ENCODE measurements around the gene BPIFA1. TPM values are rescaled to one million over a fixed set of nuclear protein-coding genes. Genes with fewer than 3 reads are reported as not detected.

The BPIFA1 gene
- total and polyA plus RNA-seq, 2 of the 8 experiments (the other 6 are each of a cell fraction or from before 2014, with no cell fraction given), result not detected

GRCh38 chr20:33273117-33273851, 37.5 kb downstream of the BPIFA1 start:
- H2BK15ac ChIP-seq (ENCODE audit: low read length), result no peak overlapping the region
- peaks cover 0 to 14% (median 11%) of the 10 kb centered on the region in 4 experiments; a peak in 6 of 7 replicates for H3K4me1 ChIP-seq (replicated peaks in 1 of 4; ENCODE audit: control insufficient read depth in 3 of 4, insufficient read depth in 4 of 4, low read length in 3 of 4)
- H3K36me3 ChIP-seq (ENCODE audit: control insufficient read depth in 2 of 4, insufficient read depth in 4 of 4, low read length in 3 of 4), result no peaks in the 10 kb centered on the region
- H3K23ac ChIP-seq (ENCODE audit: insufficient read length), result no peak overlapping the region
- H3K56ac ChIP-seq (replicated peaks; ENCODE audit: insufficient read length, low read depth, low read length), result no peak overlapping the region
- no peak overlapping the region for H2BK120ac ChIP-seq (replicated peaks; ENCODE audit: low read depth, low read length)
- H2AK5ac ChIP-seq (ENCODE audit: low read depth, low read length), result no peak overlapping the region
- no peak overlapping the region for H3K18ac ChIP-seq (ENCODE audit: extremely low read depth, low read length)
- FAIRE-seq (no peak), DNase-seq (ENCODE audit: low read depth in 1 of 2, low spot score in 2 of 2) (no peak)
- H2BK20ac ChIP-seq (ENCODE audit: low read length), result no peak overlapping the region
- no peaks in the 10 kb centered on the region for H3K27me3 ChIP-seq (replicated peaks in 1 of 4; ENCODE audit: control insufficient read depth in 3 of 4, extremely low read depth in 1 of 4, insufficient read depth in 3 of 4, low read length in 3 of 4)
- H4K91ac ChIP-seq (replicated peaks; ENCODE audit: insufficient read length, low read length), result no peak overlapping the region
- H3K4me3 ChIP-seq (ENCODE audit: extremely low read depth in 1 of 4, insufficient read depth in 2 of 4, low read depth in 3 of 4, low read length in 4 of 4), result no peak overlapping the region
- ChIA-PET POLR2A (ENCODE audit: partially characterized antibody) (no interaction called here), CTCF (ENCODE audit: partially characterized antibody) (interaction anchor here (0.9 to 4.6 kb wide), 2 partner anchors 10 to 14 kb away, joined by 4 to 23 read pairs; no protein-coding TSS in a partner anchor)
- H3K9ac ChIP-seq (replicated peaks in 1 of 4; ENCODE audit: extremely low read depth in 1 of 4, low read depth in 3 of 4, low read length in 3 of 4), result no peak overlapping the region
- no peak overlapping the region for H2BK5ac ChIP-seq (ENCODE audit: low read depth, low read length)
- H3K23me2 ChIP-seq (ENCODE audit: low read depth, low read length), result peaks cover 2% of the 10 kb centered on the region; the same call in 1 of the 2 replicates
- H3K79me1 ChIP-seq (ENCODE audit: low read depth, low read length), result no peaks in the 10 kb centered on the region
- H3K27ac ChIP-seq (ENCODE audit: low read depth, low read length), result no peak overlapping the region
- H2BK12ac ChIP-seq (ENCODE audit: low read depth, low read length), result no peak overlapping the region
- no peak overlapping the region for H3K14ac ChIP-seq (ENCODE audit: insufficient read length)
- H3K4ac ChIP-seq (replicated peaks; ENCODE audit: insufficient read length, low read depth, low read length), result no peak overlapping the region
- H4K8ac ChIP-seq (ENCODE audit: extremely low read depth, insufficient read depth, low read length), result no peak overlapping the region
- no peak for TF ChIP-seq SP2 (IDR thresholded peaks at IDR 0.05; ENCODE audit: low read length)
- no peak for TF ChIP-seq CEBPB (IDR thresholded peaks at IDR 0.05; ENCODE audit: low read depth, low read length)
- no peak for TF ChIP-seq SIRT6 (IDR thresholded peaks at IDR 0.05; ENCODE audit: low read length)
- TF ChIP-seq NRF1 (IDR thresholded peaks at IDR 0.05; ENCODE audit: low read depth, low read length), result no peak
- TF ChIP-seq CBX5 (IDR thresholded peaks at IDR 0.05; ENCODE audit: low read depth, low read length), result no peak
- no peak for TF ChIP-seq TEAD4 (IDR thresholded peaks at IDR 0.05; ENCODE audit: low read depth, low read length)
- no peak for TF ChIP-seq SAP30 (IDR thresholded peaks at IDR 0.05; ENCODE audit: insufficient read depth, insufficient replicate concordance, low read length)
- TF ChIP-seq JUN (IDR thresholded peaks at IDR 0.05; ENCODE audit: low read depth, low read length), result no peak
- no peak for TF ChIP-seq RAD21 (IDR thresholded peaks at IDR 0.05 in 1 of 2, conservative IDR thresholded peaks at IDR 0.05 in 1 of 2; ENCODE audit: low read depth in 2 of 2, low read length in 2 of 2)
- TF ChIP-seq POLR2AphosphoS5 (IDR thresholded peaks at IDR 0.05; ENCODE audit: low read depth, low read length), result no peak
- no peak for TF ChIP-seq SRF (IDR thresholded peaks at IDR 0.05; ENCODE audit: low read depth, low read length)
- no peak for TF ChIP-seq GTF2F1 (IDR thresholded peaks at IDR 0.05; ENCODE audit: borderline replicate concordance, low read depth, low read length)
- no peaks in the 10 kb centered on the region for H3K79me2 ChIP-seq (ENCODE audit: control insufficient read depth in 1 of 2, insufficient read depth in 2 of 2, low read length in 2 of 2)
- H4K20me1 ChIP-seq (replicated peaks in 1 of 2; ENCODE audit: control insufficient read depth in 1 of 2, insufficient read depth in 2 of 2, low read length in 2 of 2), result no peaks in the 10 kb centered on the region
- no peak overlapping the region for H3K4me2 ChIP-seq (ENCODE audit: insufficient read depth in 1 of 2, low read depth in 2 of 2, low read length in 2 of 2)
- 83% methylated on average over 13 of the region's 13 CpGs; no CpG with 5 or more reads in 1 of the 2 experiments for WGBS, 2 experiments (ENCODE audit: extremely low coverage in 1 of 2, insufficient coverage in 1 of 2, insufficient read length in 1 of 2, insufficient replicate concordance in 2 of 2, low coverage in 1 of 2, low lambda C conversion rate in 2 of 2, missing lambda C conversion rate in 1 of 2)
- H3K9me3 ChIP-seq (ENCODE audit: insufficient read depth in 2 of 2, low read depth in 1 of 2, low read length in 1 of 2), result no peaks in the 10 kb centered on the region
- H2AFZ ChIP-seq (ENCODE audit: low read length), result no peak overlapping the region
- no peak overlapping the region for H4K5ac ChIP-seq (ENCODE audit: insufficient read length, low read depth, low read length)
